A673 (cell line): ENCODE measurements around the gene FES.
A peak's percentile ranks its signal among the peaks of the same experiment; 100 is the strongest.

Source experiments
- EZH2 ChIP-seq: fragments of 200-600 bp; sonication (generic); IDR thresholded peaks from 2 replicates; pipeline ENCODE4 v1.6.1; 2017; ENCODE audit warnings: borderline replicate concordance, low read depth, mild to moderate bottlenecking, mixed read lengths, antibody characterized with exemption, low read length; ENCODE audit not compliant: poor library complexity, severe bottlenecking
- TF ChIP-seq, protein P1 (sequence below): fragments of 300-800, 200-600 bp; sonication (generic); conservative IDR thresholded peaks from 2 replicates; pipeline ENCODE4 v1.5.1; 2017; ENCODE audit warnings: low read depth, mild to moderate bottlenecking, antibody characterized with exemption, low read length, moderate library complexity, mixed read lengths

- TF ChIP-seq, protein P1, sequence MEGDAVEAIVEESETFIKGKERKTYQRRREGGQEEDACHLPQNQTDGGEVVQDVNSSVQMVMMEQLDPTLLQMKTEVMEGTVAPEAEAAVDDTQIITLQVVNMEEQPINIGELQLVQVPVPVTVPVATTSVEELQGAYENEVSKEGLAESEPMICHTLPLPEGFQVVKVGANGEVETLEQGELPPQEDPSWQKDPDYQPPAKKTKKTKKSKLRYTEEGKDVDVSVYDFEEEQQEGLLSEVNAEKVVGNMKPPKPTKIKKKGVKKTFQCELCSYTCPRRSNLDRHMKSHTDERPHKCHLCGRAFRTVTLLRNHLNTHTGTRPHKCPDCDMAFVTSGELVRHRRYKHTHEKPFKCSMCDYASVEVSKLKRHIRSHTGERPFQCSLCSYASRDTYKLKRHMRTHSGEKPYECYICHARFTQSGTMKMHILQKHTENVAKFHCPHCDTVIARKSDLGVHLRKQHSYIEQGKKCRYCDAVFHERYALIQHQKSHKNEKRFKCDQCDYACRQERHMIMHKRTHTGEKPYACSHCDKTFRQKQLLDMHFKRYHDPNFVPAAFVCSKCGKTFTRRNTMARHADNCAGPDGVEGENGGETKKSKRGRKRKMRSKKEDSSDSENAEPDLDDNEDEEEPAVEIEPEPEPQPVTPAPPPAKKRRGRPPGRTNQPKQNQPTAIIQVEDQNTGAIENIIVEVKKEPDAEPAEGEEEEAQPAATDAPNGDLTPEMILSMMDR = peak; percentile 97
- TF ChIP-seq EZH2 = no peak
Observed at GRCh38 chr15:90934256-90934948, 50.1 kb downstream of the FES start.
